ENCODE data around the gene OR1A2.
"Not testable (repeated sequence)": the region's sequence is repeated elsewhere in the genome, so short reads cannot be mapped to it uniquely, and the experiment has no call there.

Gene OR1A2

DNA sequence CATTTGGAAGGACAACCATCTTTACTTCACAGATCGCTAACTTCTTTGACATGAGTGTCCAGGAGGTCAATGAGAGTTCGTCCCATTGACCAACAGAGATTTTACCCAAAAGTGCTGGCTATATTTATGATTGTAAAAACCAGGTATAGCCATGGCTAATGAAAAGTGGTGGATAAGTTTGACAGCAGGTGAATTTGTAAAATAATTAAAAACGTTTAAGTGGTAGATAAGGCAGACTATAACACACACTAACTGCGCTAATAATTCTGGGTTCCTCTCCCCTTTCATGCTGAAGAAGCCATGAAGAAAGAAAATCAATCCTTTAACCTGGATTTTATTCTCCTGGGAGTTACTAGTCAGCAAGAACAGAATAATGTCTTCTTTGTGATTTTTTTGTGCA is at the start of gene OR1A2:
Gene OR1A2, plus strand, starts transcription at position 301 of the 400 bp plus-strand sequence. Its CDS starts 0 bp downstream, at position 301.
- no peak for DNase-seq (ENCODE audit: low read depth)

- DNase-seq (ENCODE audit: low read depth): no peak
Observed at GRCh38 chr17:3157218-3157617, 40.1 kb upstream of the OR1A2 start.

GRCh38 chr17:3167574-3167973 is 29.7 kb upstream of the OR1A2 start:
- DNase-seq (ENCODE audit: low read depth): no peak

DNA sequence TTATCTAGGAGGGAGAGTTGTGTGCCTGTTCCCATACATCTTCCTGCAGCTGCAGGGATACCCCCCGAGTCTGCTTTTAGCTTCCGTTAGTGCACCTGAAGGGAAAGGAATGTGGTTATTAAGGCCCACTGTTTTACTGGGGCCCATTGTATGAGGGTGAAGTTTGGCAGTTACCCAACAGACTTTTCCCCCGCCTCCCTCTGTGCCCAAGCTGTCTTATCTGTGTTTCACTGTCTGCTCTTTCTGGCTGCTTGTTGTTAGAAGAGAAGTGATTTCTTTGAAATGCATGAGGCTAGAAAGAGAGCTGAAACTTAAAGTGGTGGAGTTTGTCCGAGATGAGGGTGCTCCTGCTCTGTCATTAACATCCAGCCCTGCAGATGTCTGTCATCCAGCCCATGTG is 7.4 kb upstream of the OR1A2 start:
- no peak for DNase-seq (ENCODE audit: low read depth)

DNA sequence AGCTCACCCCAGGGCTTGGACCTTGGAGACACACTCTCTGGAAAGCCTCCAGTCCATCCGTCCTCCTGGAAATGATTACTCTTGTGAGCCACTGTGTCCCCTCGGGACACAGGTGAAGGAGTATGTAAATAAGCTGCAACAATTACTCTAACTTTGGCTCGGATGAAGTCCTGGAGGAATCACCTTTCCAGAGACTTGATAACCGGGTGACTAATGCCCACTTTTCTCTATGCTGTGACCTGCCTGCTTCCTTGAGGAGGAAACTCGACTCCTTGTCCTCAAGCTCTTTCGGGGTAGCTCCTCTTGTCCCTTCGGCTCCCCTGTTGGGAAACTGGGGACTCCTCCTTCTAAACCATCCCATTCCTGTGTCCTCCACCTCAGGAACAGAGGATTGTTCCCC is 10.0 kb downstream of the OR1A2 start, which contains the start of gene OR1A1:
Gene OR1A1, plus strand, starts transcription at position 301 of the 400 bp plus-strand sequence. CDS start 7,954 bp downstream, outside the sequence.
- DNase-seq (ENCODE audit: low read depth): no peak

DNA sequence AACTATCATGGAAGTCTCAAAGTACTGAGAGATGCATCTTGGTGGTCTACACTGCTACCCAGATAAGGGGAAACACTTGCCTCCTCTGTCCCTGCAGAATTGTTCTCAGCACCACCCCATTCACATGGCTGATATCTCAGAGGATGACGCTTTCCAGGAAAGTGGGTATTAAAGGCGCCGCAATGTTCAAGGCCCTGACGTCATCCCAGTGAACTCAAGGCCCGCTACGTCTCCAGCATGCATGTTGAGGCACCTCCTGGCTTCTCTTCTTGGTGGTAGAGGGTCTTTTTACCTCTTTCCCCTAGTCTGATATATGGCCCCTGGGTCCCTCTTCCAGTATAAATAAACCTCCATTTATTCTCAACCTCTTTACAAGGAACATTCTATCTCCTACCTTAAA is 11.2 kb downstream of the OR1A2 start:
- DNase-seq (ENCODE audit: low read depth): no peak

DNA sequence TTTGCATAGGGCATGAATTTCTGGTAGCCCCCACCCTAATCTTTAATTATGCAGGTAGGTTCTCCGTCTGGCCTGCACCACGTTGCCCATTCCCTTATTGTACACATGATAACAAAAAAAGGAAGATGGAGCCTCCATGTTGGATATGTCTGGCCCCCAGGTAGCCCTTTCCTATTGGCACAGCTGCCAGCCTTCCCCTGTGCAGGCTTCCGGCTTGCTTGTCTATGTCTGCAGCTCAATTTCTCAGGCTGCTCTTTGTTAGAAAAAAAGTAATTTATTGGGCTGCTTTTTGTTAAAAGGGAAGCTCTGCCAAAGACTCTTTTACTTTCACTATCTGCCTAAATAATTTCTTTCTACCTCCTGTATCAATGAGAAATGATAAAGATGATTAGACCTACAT is 15.7 kb downstream of the OR1A2 start:
- no peak for DNase-seq (ENCODE audit: low read depth)

DNA sequence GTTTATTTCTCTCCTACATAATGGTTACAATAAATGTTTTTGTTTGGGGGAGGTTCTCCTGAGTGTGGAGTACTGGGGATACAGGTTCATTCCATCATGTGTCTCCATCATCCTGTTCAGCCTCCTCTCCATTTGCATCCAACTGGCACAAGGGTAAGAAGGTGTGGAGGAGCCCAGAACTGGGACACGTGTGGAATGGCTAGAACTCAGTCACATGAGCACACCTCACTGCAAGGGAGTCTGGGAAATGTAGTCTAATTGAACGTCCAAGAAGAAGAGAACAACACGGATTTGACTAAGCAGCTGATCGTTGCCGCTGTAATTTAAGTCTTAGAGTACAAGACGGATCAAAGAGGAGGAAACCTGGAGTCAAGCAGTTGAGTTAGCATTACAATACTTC is 16.3 kb downstream of the OR1A2 start:
- no peak for DNase-seq (ENCODE audit: low read depth)

DNA sequence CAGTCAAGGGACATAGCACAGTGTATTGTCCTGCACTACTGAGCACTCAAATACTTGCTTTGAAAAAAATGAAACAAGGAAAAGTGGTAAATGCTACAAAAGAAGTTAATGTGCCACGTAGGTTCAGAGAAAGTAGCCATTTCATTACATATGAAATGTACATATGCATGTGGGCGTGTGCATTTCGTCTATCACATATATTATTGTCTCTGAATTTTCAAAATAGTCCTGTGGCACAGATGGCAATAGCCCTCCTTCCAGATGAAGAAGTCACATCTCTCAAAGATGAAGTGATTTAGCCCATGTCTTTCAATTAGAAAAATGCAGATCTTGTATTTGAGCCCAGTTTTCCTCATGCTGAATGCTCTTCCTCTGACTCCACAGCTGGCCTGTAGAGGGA is 22.7 kb downstream of the OR1A2 start:
- DNase-seq (ENCODE audit: low read depth): not testable (repeated sequence)

DNA sequence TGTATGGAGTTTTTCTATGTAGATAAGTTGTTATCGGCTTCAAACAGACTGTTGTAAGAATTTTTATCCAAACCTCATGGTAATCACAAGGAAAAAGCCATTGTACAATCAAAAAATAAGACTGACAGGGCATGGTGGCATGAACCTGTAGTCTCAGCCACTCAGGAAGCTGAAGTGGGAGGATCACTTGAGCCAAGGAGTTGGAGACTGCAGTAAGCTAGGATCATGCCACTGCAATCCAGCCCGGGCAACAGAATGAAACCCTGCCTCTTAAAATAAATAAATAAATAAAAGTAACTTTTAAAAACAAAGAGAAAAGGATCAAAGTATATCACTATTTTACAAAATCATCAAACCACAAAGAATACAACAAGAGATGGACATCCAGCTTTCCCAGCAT is 24.5 kb downstream of the OR1A2 start:
- DNase-seq (ENCODE audit: low read depth): no peak

DNA sequence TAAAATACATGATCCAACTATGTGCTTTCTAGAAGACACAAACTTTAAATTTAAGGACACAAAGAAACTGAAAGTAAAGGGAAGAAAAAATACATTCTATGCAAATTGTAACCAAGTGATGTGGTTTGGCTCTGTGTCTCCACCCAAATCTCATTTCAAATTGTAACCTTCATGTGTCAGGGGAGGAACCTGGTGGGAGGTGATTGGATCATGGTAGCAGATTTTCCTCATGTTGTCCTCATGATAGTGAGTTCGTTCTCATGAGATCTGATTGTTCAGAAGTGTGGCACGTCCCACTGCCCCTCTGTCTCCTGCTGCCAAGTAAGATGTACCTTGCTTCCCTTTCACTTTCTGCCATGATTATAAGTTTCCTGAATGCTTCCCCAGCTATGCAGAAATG is 25.2 kb downstream of the OR1A2 start:
- DNase-seq (ENCODE audit: low read depth): no peak

DNA sequence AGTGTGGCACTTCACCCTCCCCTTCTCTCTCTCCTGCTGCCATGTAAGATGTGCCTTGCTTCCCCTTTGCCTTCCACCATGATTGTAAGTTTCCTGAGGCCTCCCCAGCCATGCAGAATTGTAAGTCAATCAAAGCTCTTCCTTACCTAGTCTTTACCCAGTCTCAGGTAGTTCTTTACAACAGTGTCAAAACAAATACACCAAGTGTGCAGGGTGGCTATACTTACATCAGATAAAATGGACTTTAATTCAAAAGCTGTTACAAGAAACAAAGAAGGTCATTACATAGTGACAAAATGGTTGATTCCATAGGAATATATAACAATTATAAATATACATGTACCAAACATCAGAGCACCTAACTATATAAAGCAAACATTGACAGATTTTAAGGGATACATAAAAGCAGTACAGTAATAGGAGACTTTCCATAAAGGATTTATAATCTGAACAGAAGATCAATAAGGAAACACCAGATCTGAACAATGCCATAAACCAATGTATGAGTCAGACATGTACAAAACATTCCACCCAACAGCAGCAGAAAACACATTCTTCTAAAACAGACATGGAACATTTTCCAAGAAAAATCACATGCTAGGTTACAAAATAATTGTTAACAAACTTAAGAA is 27.5 kb downstream of the OR1A2 start:
- DNase-seq (ENCODE audit: low read depth): not testable (repeated sequence)

GRCh38 chr17:3232300-3232699 is 35.0 kb downstream of the OR1A2 start:
- DNase-seq (ENCODE audit: low read depth): not testable (repeated sequence)

GRCh38 chr17:3238685-3239084 is 41.4 kb downstream of the OR1A2 start:
- DNase-seq (ENCODE audit: low read depth): not testable (repeated sequence)

GRCh38 chr17:3241044-3241443 is 43.7 kb downstream of the OR1A2 start:
- DNase-seq (ENCODE audit: low read depth): not testable (repeated sequence)

- DNase-seq (ENCODE audit: low read depth): not testable (repeated sequence)
Observed at GRCh38 chr17:3244841-3245240, 47.5 kb downstream of the OR1A2 start.
